ENCODE results near the gene NDE1. TPM values are rescaled to one million over a fixed set of nuclear protein-coding genes. Genes with fewer than 3 reads are reported as not detected.

NDE1 gene
- total and polyA plus RNA-seq, 2 of the 4 experiments (the other 2 are of a cell fraction) = 22.7 to 29.2 TPM

DNA sequence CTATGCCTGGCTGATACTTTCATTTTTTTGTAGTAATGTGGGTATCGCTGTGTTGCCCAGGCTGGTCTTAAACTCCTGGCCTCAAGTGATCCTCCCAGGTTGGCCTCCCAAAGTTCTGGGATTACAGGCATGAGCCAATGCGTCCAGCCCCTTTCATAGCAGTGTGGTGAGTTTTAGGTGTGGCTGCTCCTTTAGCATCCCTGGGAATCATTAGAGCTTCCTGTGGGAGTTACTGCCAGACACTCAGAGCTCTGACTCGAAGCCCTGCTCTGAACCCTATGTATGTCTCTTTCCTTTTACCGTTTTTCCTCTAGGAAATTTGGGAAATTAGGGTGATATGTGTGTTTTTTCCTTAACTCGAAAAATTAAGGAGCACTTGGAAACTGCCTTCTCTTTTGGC is 44.5 kb downstream of the NDE1 start:
- Histone ChIP-seq H3K18ac (ENCODE audit: low read depth, low read length) (no peak overlapping the region), H3K56ac (ENCODE audit: extremely low read depth, insufficient read depth, low read length) (no peak overlapping the region), H2AK5ac (ENCODE audit: low read depth, low read length) (no peak overlapping the region), H2BK5ac (ENCODE audit: low read depth, low read length, poor library complexity, severe bottlenecking) (no peak overlapping the region), H3K36me3 (ENCODE audit: control insufficient read depth, insufficient read depth, low read length) (peaks cover 61% of the 10 kb centered on the region), H4K5ac (ENCODE audit: low read depth, low read length) (no peak overlapping the region), H2BK15ac (ENCODE audit: low read depth, low read length) (no peak overlapping the region), H2AK9ac (replicated peaks; ENCODE audit: low read depth, low read length, poor library complexity) (no peak overlapping the region), H3K4me1 (ENCODE audit: control insufficient read depth, insufficient read depth, low read length) (no peaks in the 10 kb centered on the region), H3K27me3 (ENCODE audit: control insufficient read depth, insufficient read depth, low read length) (no peaks in the 10 kb centered on the region), H4K91ac (ENCODE audit: insufficient read depth, low read depth, low read length) (no peak overlapping the region), H2BK20ac (ENCODE audit: low read depth, low read length) (no peak overlapping the region), H3K4me2 (ENCODE audit: low read depth, low read length) (no peak overlapping the region), H3K9me3 (ENCODE audit: control insufficient read depth, insufficient read depth, low read length) (no peaks in the 10 kb centered on the region), H3K23ac (ENCODE audit: low read depth, low read length) (no peak overlapping the region), H3K9ac (ENCODE audit: low read depth, low read length) (no peak overlapping the region), H4K20me1 (ENCODE audit: insufficient read depth, low read length) (no peaks in the 10 kb centered on the region; the same call in 1 of the 2 replicates), H4K8ac (ENCODE audit: low read depth in 2 of 2, low read length in 2 of 2) (no peak overlapping the region), H3K4ac (ENCODE audit: low read depth, low read length) (no peak overlapping the region), H2BK120ac (ENCODE audit: low read depth, low read length) (no peak overlapping the region), H3K79me1 (ENCODE audit: low read depth in 1 of 2, low read length in 2 of 2) (peaks cover 3 to 9% of the 10 kb centered on the region in 2 experiments; a peak in 2 of 4 replicates), H2AFZ (replicated peaks; ENCODE audit: low read length, poor library complexity) (no peak overlapping the region), H3K14ac (replicated peaks; ENCODE audit: low read depth, low read length) (no peak overlapping the region), H3K27ac (ENCODE audit: insufficient read depth, low read length) (no peak overlapping the region), H3K9me1 (ENCODE audit: insufficient read depth, low read length) (no peaks in the 10 kb centered on the region; the same call in 1 of the 2 replicates), H3K4me3 (ENCODE audit: insufficient read depth, low read depth, low read length) (no peak overlapping the region)
- ChIA-PET POLR2A (ENCODE audit: unreplicated experiment) (no interaction called here), CTCF (no interaction called here)
- DNase-seq (no peak), ATAC-seq (ENCODE audit: low read depth) (no peak)
- in situ Hi-C loops (cut with MboI; ENCODE audit: low sequenced_read_pairs) (loop anchor here (5.0 kb wide), 1 partner anchor 52 kb away; the partner anchor contains the start of gene MARF1), intact Hi-C loops (cut with micrococcal nuclease) (no loop called here), dilution Hi-C loops (cut with HindIII; ENCODE audit: low sequenced_read_pairs, unreplicated experiment) (no loop called here)
- no TSS peak for BruUV-seq (replicated peaks)
- TF ChIP-seq, protein P1, sequence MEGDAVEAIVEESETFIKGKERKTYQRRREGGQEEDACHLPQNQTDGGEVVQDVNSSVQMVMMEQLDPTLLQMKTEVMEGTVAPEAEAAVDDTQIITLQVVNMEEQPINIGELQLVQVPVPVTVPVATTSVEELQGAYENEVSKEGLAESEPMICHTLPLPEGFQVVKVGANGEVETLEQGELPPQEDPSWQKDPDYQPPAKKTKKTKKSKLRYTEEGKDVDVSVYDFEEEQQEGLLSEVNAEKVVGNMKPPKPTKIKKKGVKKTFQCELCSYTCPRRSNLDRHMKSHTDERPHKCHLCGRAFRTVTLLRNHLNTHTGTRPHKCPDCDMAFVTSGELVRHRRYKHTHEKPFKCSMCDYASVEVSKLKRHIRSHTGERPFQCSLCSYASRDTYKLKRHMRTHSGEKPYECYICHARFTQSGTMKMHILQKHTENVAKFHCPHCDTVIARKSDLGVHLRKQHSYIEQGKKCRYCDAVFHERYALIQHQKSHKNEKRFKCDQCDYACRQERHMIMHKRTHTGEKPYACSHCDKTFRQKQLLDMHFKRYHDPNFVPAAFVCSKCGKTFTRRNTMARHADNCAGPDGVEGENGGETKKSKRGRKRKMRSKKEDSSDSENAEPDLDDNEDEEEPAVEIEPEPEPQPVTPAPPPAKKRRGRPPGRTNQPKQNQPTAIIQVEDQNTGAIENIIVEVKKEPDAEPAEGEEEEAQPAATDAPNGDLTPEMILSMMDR (conservative IDR thresholded peaks at IDR 0.05; ENCODE audit: low read depth, low read length) = no peak
- TF ChIP-seq RAD21 (IDR thresholded peaks at IDR 0.05; ENCODE audit: low read length) (no peak), MXI1 (IDR thresholded peaks at IDR 0.05; ENCODE audit: borderline replicate concordance, low read depth, low read length) (no peak), CEBPB (IDR thresholded peaks at IDR 0.05; ENCODE audit: low read depth, low read length) (no peak), RCOR1 (IDR thresholded peaks at IDR 0.05; ENCODE audit: insufficient replicate concordance, low read length) (no peak), SMC3 (IDR thresholded peaks at IDR 0.05; ENCODE audit: low read depth, low read length) (no peak), BHLHE40 (IDR thresholded peaks at IDR 0.05; ENCODE audit: low read depth, low read length) (no peak)
- WGBS, 2 experiments (ENCODE audit: extremely low coverage in 2 of 2, insufficient read length in 1 of 2) = 100% methylated on average over 1 of the region's 5 CpGs; no CpG with 5 or more reads in 1 of the 2 experiments

All from IMR-90 (cell line).